HepG2 (cell line): ENCODE measurements around the gene TET2. TPM values are rescaled to one million over a fixed set of nuclear protein-coding genes. Genes with fewer than 3 reads are reported as not detected.

Source experiments
- ATAC-seq: fragments of 200-7000 bp; cut with Tn5 transposase; 3 replicates; pipeline ENCODE4 v1.9.1; 2020; ENCODE audit warnings: mild to moderate bottlenecking, moderate library complexity
- BruUV-seq: library from RNA; stranded (reverse); fragments of 400-500 nt; replicated peaks from 2 replicates; lab custom pipeline; 2021; lab: Mats Ljungman, UMichigan
- CTCF ChIA-PET: fragments of 300-600 bp; formaldehyde crosslinking; extraction: SDS; loops from one replicate; lab custom pipeline; 2021; ENCODE audit warnings: low total read pairs, inconsistent platforms, low intra/inter-chr PET ratio; lab: Yijun Ruan, JAX
- POLR2A ChIA-PET: fragments of 350-600 bp; sonication (Branson Sonifier 250); formaldehyde crosslinking; loops from one replicate; lab custom pipeline; 2020; ENCODE audit warnings: antibody characterized with exemption, inconsistent platforms; lab: Yijun Ruan, JAX
- DNase-seq: peaks from one replicate; pipeline ENCODE4 v3.0.0-alpha.2; 2015; ENCODE audit warnings: low spot score
- FAIRE-seq: peaks from 3 replicates; lab custom pipeline; 2011; peaks lifted over from hg19 to GRCh38; lab: Jason Lieb, UNC
- H2AFZ ChIP-seq: one replicate; pipeline ENCODE4 v1.6.1; 2011; ENCODE audit warnings: low read length, inconsistent platforms
- H3K27ac ChIP-seq: fragments of 300-600 bp; 3 replicates; pipeline ENCODE4 v1.8.0; 2011; ENCODE audit warnings: mixed run types, mild to moderate bottlenecking, mixed read lengths, low read length, inconsistent platforms; ENCODE audit not compliant: insufficient read depth; ENCODE audit errors: extremely low read length
- H3K27me3 ChIP-seq, 2 experiments: fragments of 200-600 bp in 1 of 2; 2 replicates in 1 of 2; 3 replicates in 1 of 2; pipeline versions ENCODE4 v1.6.0 to v1.8.0; 2011; ENCODE audit warnings: low read length in 2 of 2, mild to moderate bottlenecking in 2 of 2, moderate library complexity in 2 of 2, inconsistent platforms in 1 of 2; ENCODE audit not compliant: insufficient read depth in 2 of 2, control insufficient read depth in 1 of 2
- H3K36me3 ChIP-seq, 2 experiments: fragments of 200-600 bp in 1 of 2; replicated peaks in 1 of 2; 2 replicates in 1 of 2; 3 replicates in 1 of 2; pipeline versions ENCODE4 v1.5.1 to v1.8.0; 2011; ENCODE audit warnings: low read length in 2 of 2, inconsistent platforms in 1 of 2; ENCODE audit not compliant: insufficient read depth in 2 of 2, control insufficient read depth in 1 of 2
- H3K4me1 ChIP-seq: 2 replicates; pipeline ENCODE4 v1.5.1; 2012; ENCODE audit warnings: low read length, inconsistent platforms; ENCODE audit not compliant: insufficient read depth
- H3K4me2 ChIP-seq: 2 replicates; pipeline ENCODE4 v1.6.0; 2011; ENCODE audit warnings: low read depth, low read length, inconsistent platforms
- H3K4me3 ChIP-seq, 3 experiments: fragments of 200-600 bp in 1 of 3; sonication (generic), shearing (Covaris generic) in 1 of 3; replicated peaks in 1 of 3; 2 replicates each; pipeline ENCODE4 v1.5.1; 2011 to 2016; ENCODE audit warnings: low read length in 3 of 3, inconsistent platforms in 2 of 3, low read depth in 2 of 3, mild to moderate bottlenecking in 2 of 3, control low read depth in 1 of 3, mixed read lengths in 1 of 3; ENCODE audit not compliant: insufficient read depth in 1 of 3
- H3K79me2 ChIP-seq: one replicate; pipeline ENCODE4 v1.6.1; 2011; ENCODE audit warnings: low read length, inconsistent platforms; ENCODE audit not compliant: insufficient read depth
- H3K9ac ChIP-seq: 2 replicates; pipeline ENCODE4 v1.6.0; 2011; ENCODE audit warnings: mild to moderate bottlenecking, low read depth, low read length, inconsistent platforms; ENCODE audit not compliant: insufficient read depth
- H3K9me3 ChIP-seq: 2 replicates; pipeline ENCODE4 v1.5.1; 2012; ENCODE audit warnings: mild to moderate bottlenecking, low read length
- H4K20me1 ChIP-seq: 2 replicates; pipeline ENCODE4 v1.6.0; 2011; ENCODE audit warnings: inconsistent platforms, mild to moderate bottlenecking, low read length, moderate library complexity; ENCODE audit not compliant: insufficient read depth
- FOXP1 ChIP-seq, 2 experiments: fragments of 450-650 bp in 1 of 2; IDR thresholded peaks; 2 replicates each; pipeline ENCODE4 v1.6.1; 2017 to 2018; ENCODE audit warnings: antibody characterized with exemption in 1 of 2
- GATAD2A ChIP-seq: IDR thresholded peaks from 2 replicates; pipeline ENCODE4 v1.6.1; 2016
- MNT ChIP-seq: fragments of 450-650 bp; IDR thresholded peaks from 2 replicates; pipeline ENCODE4 v1.6.1; 2016
- ZBTB1 ChIP-seq: sonication (generic); formaldehyde crosslinking; IDR thresholded peaks from 2 replicates; pipeline ENCODE4 v1.4.0; 2020; ENCODE audit warnings: missing genetic modification reagents, borderline replicate concordance
- ZBTB21 ChIP-seq: sonication (generic); formaldehyde crosslinking; IDR thresholded peaks from 2 replicates; pipeline ENCODE4 v1.4.0; 2020; ENCODE audit warnings: missing genetic modification reagents
- ZFAT ChIP-seq: sonication (generic); formaldehyde crosslinking; conservative IDR thresholded peaks from 2 replicates; pipeline ENCODE4 v1.8.1; 2023; ENCODE audit warnings: missing genetic modification reagents, inconsistent platforms
- ZKSCAN8 ChIP-seq: IDR thresholded peaks from 2 replicates; pipeline ENCODE4 v1.6.1; 2016; ENCODE audit warnings: borderline replicate concordance, missing genetic modification reagents, missing compliant biosample characterization
- ZNF205 ChIP-seq: IDR thresholded peaks from 2 replicates; pipeline ENCODE4 v1.6.1; 2018; ENCODE audit warnings: missing biosample characterization, missing genetic modification reagents
- ZNF333 ChIP-seq: sonication (generic); formaldehyde crosslinking; IDR thresholded peaks from 2 replicates; pipeline ENCODE4 v1.4.0; 2020; ENCODE audit warnings: mild to moderate bottlenecking, missing genetic modification reagents, borderline replicate concordance
- ZNF431 ChIP-seq: sonication (generic); formaldehyde crosslinking; IDR thresholded peaks from 2 replicates; pipeline ENCODE4 v1.9.0; 2022; ENCODE audit warnings: missing genetic modification reagents, low read depth, mild to moderate bottlenecking, borderline replicate concordance
- ZNF580 ChIP-seq: IDR thresholded peaks from 2 replicates; pipeline ENCODE4 v1.6.1; 2016; ENCODE audit warnings: low read depth, borderline replicate concordance
- ZNF616 ChIP-seq: sonication (generic); formaldehyde crosslinking; IDR thresholded peaks from 2 replicates; pipeline ENCODE4 v1.5.0; 2020; ENCODE audit warnings: low read depth, mild to moderate bottlenecking, missing genetic modification reagents
- ZNF782 ChIP-seq: sonication (generic); formaldehyde crosslinking; IDR thresholded peaks from 2 replicates; pipeline ENCODE4 v1.4.0; 2020; ENCODE audit warnings: missing genetic modification reagents, mild to moderate bottlenecking, borderline replicate concordance
- WGBS: methylation state at CpG from one replicate; pipeline ENCODE4 v1.1.6; 2017; ENCODE audit warnings: low lambda C conversion rate; 5-methylcytosine and 5-hydroxymethylcytosine counted together
- in situ Hi-C: cut with HindIII; loops from 2 replicates; pipeline ENCODE4 v1.10.0; 2017; ENCODE audit warnings: low pct_unique_long_range_greater_than_20kb; ENCODE audit not compliant: extremely low pct_ligation_motif_present
- intact Hi-C: fragments of 100-400 bp; cut with micrococcal nuclease; formaldehyde crosslinking; loops from one replicate; pipeline ENCODE4 v1.10.0; 2022; ENCODE audit not compliant: unreplicated experiment
- polyA plus RNA-seq, 8 experiments: library from polyadenylated mRNA; depleted of rRNA in 3 of 8; stranded (reverse) in 7 of 8; unstranded in 1 of 8; fragments of >200 nt; fragmentation: Illumina TruSeq in 4 of 8; extraction: Trizol in 4 of 8; gene quantifications; 2 replicates each; pipeline versions ENCODE4 v1.2.1 to v1.2.3, GENCODE V29; 2011 to 2016; ENCODE audit warnings: low read depth in 4 of 8, missing spikeins in 1 of 8, mixed read lengths in 1 of 8; ENCODE audit not compliant: insufficient read depth in 1 of 8
- total RNA-seq, 5 experiments: library from RNA; depleted of rRNA; stranded (reverse); fragments of >200 nt; fragmentation: Illumina TruSeq; extraction: Trizol; gene quantifications; 2 replicates each; pipeline ENCODE4 v1.2.3, GENCODE V29; 2016; ENCODE audit warnings: low read depth in 1 of 5
- TF ChIP-seq, protein P1 (sequence below): sonication (generic); formaldehyde crosslinking; IDR thresholded peaks from 2 replicates; pipeline ENCODE4 v1.4.0; 2020; ENCODE audit warnings: mild to moderate bottlenecking, missing genetic modification reagents
- TF ChIP-seq, protein P2 (sequence below): sonication (generic); formaldehyde crosslinking; IDR thresholded peaks from 2 replicates; pipeline ENCODE4 v1.5.0; 2020; ENCODE audit warnings: mild to moderate bottlenecking, missing genetic modification reagents
- TF ChIP-seq, protein P3 (sequence below): sonication (generic); formaldehyde crosslinking; IDR thresholded peaks from 2 replicates; pipeline ENCODE4 v1.5.1; 2020; ENCODE audit warnings: mild to moderate bottlenecking, missing genetic modification reagents, borderline replicate concordance

The TET2 gene
- total and polyA plus RNA-seq, 2 of the 13 experiments (the other 11 are each of a cell fraction or from before 2014, with no cell fraction given): 4.7 to 4.8 TPM

- H3K36me3 ChIP-seq: peaks cover 1 to 16% of the 10 kb centered on the region in 2 experiments; a peak in 3 of 5 replicates
- H3K27ac ChIP-seq: no peak overlapping the region
- TF ChIP-seq FOXP1 (IDR thresholded peaks at IDR 0.05): no peak
- TF ChIP-seq FOXP1 (CRISPR knock-in tag; IDR thresholded peaks at IDR 0.05): no peak
- TF ChIP-seq ZFAT: no peak
- TF ChIP-seq, protein P1, sequence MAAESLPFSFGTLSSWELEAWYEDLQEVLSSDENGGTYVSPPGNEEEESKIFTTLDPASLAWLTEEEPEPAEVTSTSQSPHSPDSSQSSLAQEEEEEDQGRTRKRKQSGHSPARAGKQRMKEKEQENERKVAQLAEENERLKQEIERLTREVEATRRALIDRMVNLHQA (CRISPR knock-in tag): no peak
- TF ChIP-seq ZBTB1 (CRISPR knock-in tag): no peak
- TF ChIP-seq ZBTB21 (CRISPR knock-in tag): no peak
- no peak for TF ChIP-seq ZNF782
- TF ChIP-seq ZNF431 (CRISPR knock-in tag): no peak
- TF ChIP-seq ZNF205: no peak
- TF ChIP-seq, protein P2, sequence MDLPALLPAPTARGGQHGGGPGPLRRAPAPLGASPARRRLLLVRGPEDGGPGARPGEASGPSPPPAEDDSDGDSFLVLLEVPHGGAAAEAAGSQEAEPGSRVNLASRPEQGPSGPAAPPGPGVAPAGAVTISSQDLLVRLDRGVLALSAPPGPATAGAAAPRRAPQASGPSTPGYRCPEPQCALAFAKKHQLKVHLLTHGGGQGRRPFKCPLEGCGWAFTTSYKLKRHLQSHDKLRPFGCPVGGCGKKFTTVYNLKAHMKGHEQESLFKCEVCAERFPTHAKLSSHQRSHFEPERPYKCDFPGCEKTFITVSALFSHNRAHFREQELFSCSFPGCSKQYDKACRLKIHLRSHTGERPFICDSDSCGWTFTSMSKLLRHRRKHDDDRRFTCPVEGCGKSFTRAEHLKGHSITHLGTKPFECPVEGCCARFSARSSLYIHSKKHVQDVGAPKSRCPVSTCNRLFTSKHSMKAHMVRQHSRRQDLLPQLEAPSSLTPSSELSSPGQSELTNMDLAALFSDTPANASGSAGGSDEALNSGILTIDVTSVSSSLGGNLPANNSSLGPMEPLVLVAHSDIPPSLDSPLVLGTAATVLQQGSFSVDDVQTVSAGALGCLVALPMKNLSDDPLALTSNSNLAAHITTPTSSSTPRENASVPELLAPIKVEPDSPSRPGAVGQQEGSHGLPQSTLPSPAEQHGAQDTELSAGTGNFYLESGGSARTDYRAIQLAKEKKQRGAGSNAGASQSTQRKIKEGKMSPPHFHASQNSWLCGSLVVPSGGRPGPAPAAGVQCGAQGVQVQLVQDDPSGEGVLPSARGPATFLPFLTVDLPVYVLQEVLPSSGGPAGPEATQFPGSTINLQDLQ: no peak
- TF ChIP-seq ZNF616 (CRISPR knock-in tag): no peak
- TF ChIP-seq ZKSCAN8 (CRISPR knock-in tag): no peak
- TF ChIP-seq MNT: no peak
- TF ChIP-seq, protein P3, sequence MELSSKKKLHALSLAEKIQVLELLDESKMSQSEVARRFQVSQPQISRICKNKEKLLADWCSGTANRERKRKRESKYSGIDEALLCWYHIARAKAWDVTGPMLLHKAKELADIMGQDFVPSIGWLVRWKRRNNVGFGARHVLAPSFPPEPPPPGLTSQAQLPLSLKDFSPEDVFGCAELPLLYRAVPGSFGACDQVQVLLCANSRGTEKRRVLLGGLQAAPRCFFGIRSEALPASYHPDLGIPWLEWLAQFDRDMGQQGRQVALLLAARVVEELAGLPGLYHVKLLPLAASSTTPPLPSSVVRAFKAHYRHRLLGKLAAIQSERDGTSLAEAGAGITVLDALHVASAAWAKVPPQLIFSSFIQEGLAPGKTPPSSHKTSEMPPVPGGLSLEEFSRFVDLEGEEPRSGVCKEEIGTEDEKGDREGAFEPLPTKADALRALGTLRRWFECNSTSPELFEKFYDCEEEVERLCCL (CRISPR knock-in tag): no peak
- TF ChIP-seq ZNF333 (CRISPR knock-in tag): no peak
- no peak for TF ChIP-seq GATAD2A (CRISPR knock-in tag)
- no peak for TF ChIP-seq ZNF580 (CRISPR knock-in tag)
- no peaks in the 10 kb centered on the region for H3K4me1 ChIP-seq
- POLR2A ChIA-PET: no interaction called here
- no peaks in the 10 kb centered on the region for H4K20me1 ChIP-seq
- no peaks in the 10 kb centered on the region for H3K79me2 ChIP-seq
- no peaks in the 10 kb centered on the region for H3K27me3 ChIP-seq
- in situ Hi-C loops: no loop called here
- no peak overlapping the region for H2AFZ ChIP-seq
- DNase-seq (no peak), FAIRE-seq (no peak), ATAC-seq (no peak)
- H3K9me3 ChIP-seq: no peaks in the 10 kb centered on the region
- WGBS: 96% methylated on average over 3 of the region's 3 CpGs
- intact Hi-C loops: no loop called here
- BruUV-seq: no TSS peak
- no peak overlapping the region for H3K4me2 ChIP-seq
- H3K4me3 ChIP-seq: no peak overlapping the region
- H3K9ac ChIP-seq: no peak overlapping the region
- CTCF ChIA-PET: no interaction called here
Observed at GRCh38 chr4:105267280-105267679, 120.6 kb downstream of the TET2 start.
